Measurements from ENCODE around the gene IL18BP.

IL18BP gene

DNA sequence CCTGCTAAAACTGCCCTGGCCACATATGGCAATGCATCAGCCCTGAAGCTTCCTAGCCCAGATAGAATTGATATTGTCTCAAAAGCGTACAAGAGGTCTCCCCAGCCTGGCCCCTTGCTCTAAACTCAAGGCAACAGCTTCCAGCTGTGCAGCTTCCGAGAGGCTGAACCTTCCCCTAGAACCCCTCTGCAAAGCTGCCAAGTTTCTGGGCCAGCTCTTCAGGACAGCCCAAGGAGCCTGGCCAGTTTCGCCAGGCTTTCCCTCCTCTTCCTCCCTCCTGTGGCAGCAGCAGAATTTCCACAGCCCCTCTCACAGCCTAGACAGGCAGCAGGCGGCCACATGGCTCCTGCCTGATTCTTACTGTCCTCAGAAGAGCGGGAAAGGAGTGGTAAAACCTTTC lies 47.1 kb downstream of the IL18BP start:
- DNase-seq (ENCODE audit: low spot score), result no peak

DNA sequence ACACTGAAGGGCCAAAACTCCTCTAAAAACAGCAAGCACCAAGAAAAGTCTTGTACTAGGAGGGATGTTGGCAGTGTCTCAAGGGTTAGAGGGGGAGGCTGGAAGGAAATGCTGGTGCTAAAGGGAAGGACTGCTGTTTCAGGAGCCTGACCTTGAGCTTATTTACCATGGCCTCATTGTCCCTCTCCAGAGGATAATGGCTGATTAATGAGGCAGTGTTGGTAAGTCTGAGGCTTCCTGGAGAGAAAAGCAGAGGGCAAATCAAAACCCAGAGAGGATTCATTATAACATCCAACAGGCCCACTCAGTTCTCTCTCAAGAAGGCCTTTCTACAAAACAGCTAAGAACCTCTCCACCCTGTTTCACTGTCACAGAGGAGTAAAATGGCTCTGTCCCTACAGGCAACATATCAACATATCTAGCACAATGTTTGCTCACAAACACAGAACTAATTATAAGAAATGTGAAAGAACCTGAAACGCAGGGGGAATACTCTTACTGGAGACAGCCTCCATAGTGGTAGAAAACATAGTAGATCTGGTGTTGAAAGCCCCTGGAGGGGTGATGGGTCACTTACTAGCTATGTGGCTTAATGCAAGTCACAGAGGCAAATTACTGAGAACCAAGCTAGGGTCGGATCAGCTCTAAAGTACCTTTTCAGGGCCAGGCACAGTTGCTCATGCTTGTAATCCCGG lies 50.2 kb downstream of the IL18BP start:
- no peak for DNase-seq (ENCODE audit: low spot score)
